GM10248 (cell line): ENCODE measurements around the gene HIVEP2.

Experiments used
- CTCF ChIA-PET: fragments of 300-600 bp; sonication (Branson Sonifier 250); formaldehyde crosslinking; extraction: SDS; loops from one replicate; lab custom pipeline; 2021; ENCODE audit warnings: antibody characterized with exemption; lab: Yijun Ruan, JAX
- POLR2A ChIA-PET: fragments of 350-650 bp; sonication (Branson Sonifier 250); formaldehyde crosslinking; extraction: SDS; loops from one replicate; lab custom pipeline; 2020; ENCODE audit warnings: antibody characterized with exemption; lab: Yijun Ruan, JAX
- DNase-seq: peaks from one replicate; pipeline ENCODE4 v3.0.0; 2012; ENCODE audit errors: extremely low spot score
- CTCF ChIP-seq: IDR thresholded peaks from 2 replicates; pipeline ENCODE4 v1.5.1; 2012; ENCODE audit warnings: mild to moderate bottlenecking, low read depth; ENCODE audit errors: extremely low read depth, missing control alignments, control extremely low read depth

Gene HIVEP2

GRCh38 chr6:142731611-142732010, 213.4 kb downstream of the HIVEP2 start:
- TF ChIP-seq CTCF: no peak
- DNase-seq: no peak
- CTCF ChIA-PET: interaction anchor here (1.1 kb wide), 1 partner anchor 11 kb away, joined by 3 read pairs; no protein-coding TSS in a partner anchor
- POLR2A ChIA-PET: no interaction called here

- ChIA-PET POLR2A (no interaction called here), CTCF (no interaction called here)
- no peak for TF ChIP-seq CTCF
- no peak for DNase-seq
Measured at GRCh38 chr6:142729618-142730017, 215.4 kb downstream of the HIVEP2 start.

- POLR2A ChIA-PET: no interaction called here
- no peak for TF ChIP-seq CTCF
- DNase-seq: no peak
- CTCF ChIA-PET: interaction anchor here (1.4 kb wide), 1 partner anchor 14 kb away, joined by 5 read pairs; no protein-coding TSS in a partner anchor
Measured at GRCh38 chr6:142728910-142729481, 216.0 kb downstream of the HIVEP2 start.

- CTCF ChIA-PET: interaction anchor here (1.0 to 1.4 kb wide), 2 partner anchors 9 to 14 kb away, joined by 3 to 5 read pairs; no protein-coding TSS in a partner anchor
- POLR2A ChIA-PET: no interaction called here
- DNase-seq: no peak
- TF ChIP-seq CTCF: no peak
Measured at GRCh38 chr6:142728364-142728763, 216.6 kb downstream of the HIVEP2 start.

GRCh38 chr6:142726616-142727015, 218.4 kb downstream of the HIVEP2 start:
- TF ChIP-seq CTCF: no peak
- no peak for DNase-seq
- ChIA-PET POLR2A (no interaction called here), CTCF (interaction anchor here (1.3 to 4.9 kb wide), 2 partner anchors 10 to 12 kb away, joined by 4 to 17 read pairs; no protein-coding TSS in a partner anchor)

GRCh38 chr6:142725024-142725770, 219.8 kb downstream of the HIVEP2 start:
- POLR2A ChIA-PET: no interaction called here
- no peak for DNase-seq
- CTCF ChIA-PET: interaction anchor here (1.2 to 4.9 kb wide), 4 partner anchors 10 to 302 kb away, joined by 3 to 17 read pairs (median 8); no protein-coding TSS in a partner anchor
- no peak for TF ChIP-seq CTCF
